Esophagus muscularis mucosa (tissue), 4 donors: ENCODE results near the gene LAPTM5.

Experiments used
- EP300 ChIP-seq: sonication (generic); formaldehyde crosslinking; IDR thresholded peaks from one replicate; pipeline ENCODE4 v1.6.1; 2017; ENCODE audit warnings: antibody characterized with exemption
- POLR2A ChIP-seq: fragments of 450-650 bp; IDR thresholded peaks from one replicate; pipeline ENCODE4 v1.6.1; 2017; ENCODE audit warnings: antibody characterized with exemption, moderate library complexity, mild to moderate bottlenecking, low read depth
- POLR2AphosphoS5 ChIP-seq, 2 donors: sonication (generic); formaldehyde crosslinking; IDR thresholded peaks; one replicate each; pipeline ENCODE4 v1.6.1; 2017; ENCODE audit warnings: antibody characterized with exemption in 2 of 2
- TF ChIP-seq, protein P1 (sequence below), 3 experiments: fragments of 200-600 bp in 2 of 3; fragments of 450-650 bp in 1 of 3; sonication (generic) in 2 of 3; IDR thresholded peaks; one replicate each; pipeline ENCODE4 v1.5.1; 2017 to 2019; ENCODE audit warnings: antibody characterized with exemption in 3 of 3, mild to moderate bottlenecking in 2 of 3, moderate library complexity in 1 of 3

DNA sequence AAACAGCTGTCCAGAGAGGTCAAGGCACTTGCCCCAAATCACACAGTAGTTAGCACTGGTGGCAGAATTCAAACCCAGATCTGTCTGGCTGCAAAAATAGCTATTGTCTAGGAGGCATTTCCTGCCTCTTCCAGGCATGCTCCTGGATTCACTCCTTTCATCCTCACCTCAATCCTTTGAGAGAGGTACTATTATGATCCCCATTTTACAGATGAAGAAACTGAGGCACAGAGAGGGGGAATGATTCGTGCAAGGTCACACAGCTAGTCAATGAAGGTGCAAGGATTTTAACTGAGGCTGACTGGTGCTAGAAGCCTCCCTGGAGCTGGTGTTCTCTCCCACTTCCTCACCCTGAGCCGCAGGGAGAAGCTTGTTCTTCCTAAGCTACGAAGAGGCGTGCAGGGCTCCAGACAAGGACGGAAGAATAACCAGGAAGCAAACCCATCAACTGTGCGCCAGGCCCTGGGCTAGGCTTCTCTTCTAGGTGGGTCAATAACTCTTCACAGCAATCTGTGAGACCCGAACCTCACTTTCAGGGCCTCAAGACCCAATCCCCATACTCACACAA, 631 bp upstream of the LAPTM5 start:
- TF ChIP-seq, protein P1, sequence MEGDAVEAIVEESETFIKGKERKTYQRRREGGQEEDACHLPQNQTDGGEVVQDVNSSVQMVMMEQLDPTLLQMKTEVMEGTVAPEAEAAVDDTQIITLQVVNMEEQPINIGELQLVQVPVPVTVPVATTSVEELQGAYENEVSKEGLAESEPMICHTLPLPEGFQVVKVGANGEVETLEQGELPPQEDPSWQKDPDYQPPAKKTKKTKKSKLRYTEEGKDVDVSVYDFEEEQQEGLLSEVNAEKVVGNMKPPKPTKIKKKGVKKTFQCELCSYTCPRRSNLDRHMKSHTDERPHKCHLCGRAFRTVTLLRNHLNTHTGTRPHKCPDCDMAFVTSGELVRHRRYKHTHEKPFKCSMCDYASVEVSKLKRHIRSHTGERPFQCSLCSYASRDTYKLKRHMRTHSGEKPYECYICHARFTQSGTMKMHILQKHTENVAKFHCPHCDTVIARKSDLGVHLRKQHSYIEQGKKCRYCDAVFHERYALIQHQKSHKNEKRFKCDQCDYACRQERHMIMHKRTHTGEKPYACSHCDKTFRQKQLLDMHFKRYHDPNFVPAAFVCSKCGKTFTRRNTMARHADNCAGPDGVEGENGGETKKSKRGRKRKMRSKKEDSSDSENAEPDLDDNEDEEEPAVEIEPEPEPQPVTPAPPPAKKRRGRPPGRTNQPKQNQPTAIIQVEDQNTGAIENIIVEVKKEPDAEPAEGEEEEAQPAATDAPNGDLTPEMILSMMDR (IDR thresholded peaks at IDR 0.05): no peak
- no peak for TF ChIP-seq POLR2A
- no peak for TF ChIP-seq EP300
- no peak for TF ChIP-seq POLR2AphosphoS5 (IDR thresholded peaks at IDR 0.05)
